Common myeloid progenitor, CD34-positive (primary cell): ENCODE measurements around the gene CBX3.
"Not testable (repeated sequence)": the region's sequence is repeated elsewhere in the genome, so short reads cannot be mapped to it uniquely, and the experiment has no call there.

ENCODE experiments used
- CTCF ChIA-PET: fragments of 350-600 bp; sonication (Branson Sonifier 250); formaldehyde crosslinking; loops from one replicate; lab custom pipeline; 2021; ENCODE audit warnings: antibody characterized with exemption; lab: Charles Lee
- POLR2A ChIA-PET: fragments of 350-600 bp; sonication (Branson Sonifier 250); formaldehyde crosslinking; loops from one replicate; lab custom pipeline; 2021; ENCODE audit warnings: antibody characterized with exemption; lab: Charles Lee
- DNase-seq, 3 donors: peaks; one replicate each; pipeline versions ENCODE4 v3.0.0 to v3.0.0-alpha.2; 2013
- H3K27ac ChIP-seq, 2 experiments: 1 replicate in 1 of 2; 2 replicates in 1 of 2; pipeline ENCODE4 v1.7.0; 2013; ENCODE audit warnings: inconsistent platforms in 2 of 2, low read length in 2 of 2, mild to moderate bottlenecking in 2 of 2, low read depth in 1 of 2, moderate library complexity in 1 of 2; ENCODE audit not compliant: severe bottlenecking in 2 of 2, insufficient read depth in 1 of 2, poor library complexity in 1 of 2
- H3K27me3 ChIP-seq, 5 experiments: replicated peaks in 2 of 5; 1 replicate in 3 of 5; 2 replicates in 2 of 5; pipeline versions ENCODE4 v1.6.1 to v1.7.0; 2013; ENCODE audit warnings: low read length in 4 of 5, mild to moderate bottlenecking in 2 of 5, moderate library complexity in 2 of 5, inconsistent platforms in 1 of 5; ENCODE audit not compliant: insufficient read depth in 5 of 5, control insufficient read depth in 4 of 5
- H3K36me3 ChIP-seq, 4 experiments: 1 replicate in 2 of 4; 2 replicates in 2 of 4; pipeline versions ENCODE4 v1.6.1 to v1.7.0; 2013; ENCODE audit warnings: low read length in 3 of 4, control low read depth in 1 of 4, mild to moderate bottlenecking in 1 of 4; ENCODE audit not compliant: control insufficient read depth in 4 of 4, insufficient read depth in 4 of 4
- H3K4me1 ChIP-seq, 4 experiments: 1 replicate in 3 of 4; 2 replicates in 1 of 4; pipeline versions ENCODE4 v1.6.1 to v1.7.1; 2013; ENCODE audit warnings: low read length in 3 of 4, mild to moderate bottlenecking in 3 of 4, control low read depth in 1 of 4, inconsistent platforms in 1 of 4, moderate library complexity in 1 of 4; ENCODE audit not compliant: control insufficient read depth in 4 of 4, insufficient read depth in 4 of 4; ENCODE audit errors: control extremely low read depth in 1 of 4
- H3K4me3 ChIP-seq, 7 experiments: 1 replicate in 4 of 7; 2 replicates in 3 of 7; pipeline versions ENCODE4 v1.5.1 to v1.7.0; 2013; ENCODE audit warnings: mild to moderate bottlenecking in 7 of 7, low read length in 6 of 7, moderate library complexity in 6 of 7, inconsistent platforms in 2 of 7, low read depth in 2 of 7, control low read depth in 1 of 7; ENCODE audit not compliant: insufficient read depth in 4 of 7, control insufficient read depth in 1 of 7; ENCODE audit errors: extremely low read depth in 1 of 7
- H3K9me3 ChIP-seq, 5 experiments: 1 replicate in 4 of 5; 2 replicates in 1 of 5; pipeline versions ENCODE4 v1.6.1 to v1.7.1; 2013; ENCODE audit warnings: low read length in 4 of 5, mild to moderate bottlenecking in 2 of 5, inconsistent platforms in 1 of 5, low read depth in 1 of 5, moderate library complexity in 1 of 5; ENCODE audit not compliant: control insufficient read depth in 4 of 5, insufficient read depth in 2 of 5; ENCODE audit errors: control extremely low read depth in 1 of 5
- WGBS: methylation state at CpG from one replicate; pipeline ENCODE4 v1.1.5; 2013; ENCODE audit not compliant: insufficient coverage; 5-methylcytosine and 5-hydroxymethylcytosine counted together

Gene CBX3

DNA sequence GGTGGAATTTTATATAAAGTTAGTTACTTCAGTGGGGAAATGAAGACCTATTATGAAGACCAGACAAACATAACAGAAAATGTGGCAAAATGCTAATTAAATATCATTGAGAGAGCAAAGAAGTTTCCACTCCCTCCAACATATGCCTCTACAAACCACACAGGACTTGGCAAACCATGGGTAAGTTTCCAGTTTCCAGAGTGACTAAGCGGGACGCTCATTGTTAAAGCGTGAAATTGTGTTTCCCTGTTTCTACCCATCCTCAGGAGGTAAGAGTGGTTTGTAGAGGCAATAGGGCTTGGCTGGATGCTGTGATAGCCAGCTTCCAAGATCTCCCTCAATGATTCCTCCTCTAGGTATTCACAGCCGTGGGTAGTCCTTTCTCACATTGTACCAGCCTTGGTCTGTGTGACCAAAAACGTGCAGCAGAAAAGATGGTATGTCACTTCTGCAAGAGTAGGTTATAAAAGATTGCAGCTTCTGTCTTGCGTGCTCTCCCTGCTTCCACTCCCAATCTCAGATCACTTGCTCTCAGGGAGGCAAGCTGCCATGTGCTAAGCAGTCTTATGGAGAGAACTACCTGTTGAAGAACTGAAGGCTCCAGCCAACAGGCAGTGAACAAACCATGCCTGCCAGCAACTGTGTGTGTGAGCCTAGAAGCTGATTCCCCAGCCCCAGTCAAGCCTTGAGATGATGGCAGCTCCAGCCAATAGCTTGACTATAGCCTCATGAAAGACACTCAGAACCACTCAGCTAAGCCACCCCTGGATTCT lies 35.7 kb downstream of the CBX3 start:
- WGBS = 94% methylated on average over 6 of the region's 6 CpGs
- ChIA-PET CTCF (interaction anchor here (1.0 to 1.2 kb wide), 2 partner anchors 10 to 16 kb away, joined by 3 to 4 read pairs; no protein-coding TSS in a partner anchor), POLR2A (interaction anchor here (1.2 kb wide), 1 partner anchor 9 kb away, joined by 4 read pairs; no protein-coding TSS in a partner anchor)

DNA sequence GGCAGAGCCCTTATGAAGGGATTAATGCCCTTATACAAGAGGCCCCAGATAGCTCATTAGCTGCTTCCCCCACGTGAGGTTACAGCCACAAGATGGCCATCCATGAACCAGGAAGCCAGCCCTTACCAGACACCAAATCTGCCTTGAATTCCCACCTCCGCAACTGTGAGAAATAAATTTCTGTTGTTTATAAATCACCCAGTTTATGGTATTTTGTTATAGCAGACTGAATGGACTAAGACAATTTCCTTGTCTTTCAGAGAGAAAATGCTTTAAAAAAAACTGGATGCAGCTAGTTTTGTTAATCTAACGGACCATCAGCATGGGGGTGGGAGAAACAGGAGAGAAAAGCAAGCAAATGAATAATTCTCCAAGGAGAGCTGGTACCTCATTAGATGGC lies 36.5 kb downstream of the CBX3 start:
- CTCF ChIA-PET = interaction anchor here (1.0 to 1.2 kb wide), 2 partner anchors 17 to 22 kb away, joined by 4 read pairs; no protein-coding TSS in a partner anchor
- no peak for DNase-seq
- Histone ChIP-seq H3K4me3 (no peak overlapping the region), H3K4me1 (peaks cover 3 to 8% (median 7%) of the 10 kb centered on the region in 4 experiments), H3K9me3 (no peaks in the 10 kb centered on the region), H3K27me3 (no peaks in the 10 kb centered on the region), H3K27ac (no peak overlapping the region), H3K36me3 (no peaks in the 10 kb centered on the region)
- POLR2A ChIA-PET = interaction anchor here (1.2 kb wide), 1 partner anchor 10 kb away, joined by 4 read pairs; no protein-coding TSS in a partner anchor
- 75% methylated on average over 1 of the region's 3 CpGs for WGBS

More for the DNA sequence above, 35.7 kb downstream of the CBX3 start:
- H3K4me1 ChIP-seq = peaks cover 3 to 8% (median 7%) of the 10 kb centered on the region in 4 experiments
- DNase-seq = peak in 1 of 3 donors; percentile 4
- H3K27me3 ChIP-seq = no peaks in the 10 kb centered on the region
- H3K36me3 ChIP-seq = no peaks in the 10 kb centered on the region
- no peak overlapping the region for H3K4me3 ChIP-seq
- H3K9me3 ChIP-seq = no peaks in the 10 kb centered on the region
- no peak overlapping the region for H3K27ac ChIP-seq

DNA sequence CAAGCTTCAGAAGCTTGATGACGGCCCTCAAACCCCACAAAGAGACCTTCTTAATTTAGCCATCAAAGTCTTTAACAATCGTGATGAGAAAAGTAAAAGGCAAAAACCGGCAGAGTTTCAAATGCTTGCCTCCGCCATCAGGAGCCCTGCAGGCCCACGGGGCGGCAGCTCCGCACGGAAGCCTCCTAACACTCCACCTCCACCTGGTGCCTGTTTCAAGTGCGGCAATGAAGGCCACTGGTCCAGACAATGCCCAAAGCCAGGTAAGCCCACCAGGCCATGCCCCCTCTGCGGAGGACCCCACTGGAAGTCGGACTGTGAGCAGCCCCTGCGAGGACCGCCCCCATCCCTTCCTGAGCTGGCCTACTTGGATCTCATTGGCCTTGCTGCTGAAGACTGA lies 43.6 kb downstream of the CBX3 start:
- H3K4me1 ChIP-seq = no peaks in the 10 kb centered on the region
- WGBS = 97% methylated on average over 11 of the region's 13 CpGs
- no peaks in the 10 kb centered on the region for H3K27me3 ChIP-seq
- no peaks in the 10 kb centered on the region for H3K36me3 ChIP-seq
- no peak for DNase-seq
- no peak overlapping the region for H3K27ac ChIP-seq
- CTCF ChIA-PET = interaction anchor here (1.4 kb wide), 1 partner anchor 15 kb away, joined by 4 read pairs; no protein-coding TSS in a partner anchor
- H3K4me3 ChIP-seq = no peak overlapping the region
- H3K9me3 ChIP-seq = no peaks in the 10 kb centered on the region
- POLR2A ChIA-PET = no interaction called here

DNA sequence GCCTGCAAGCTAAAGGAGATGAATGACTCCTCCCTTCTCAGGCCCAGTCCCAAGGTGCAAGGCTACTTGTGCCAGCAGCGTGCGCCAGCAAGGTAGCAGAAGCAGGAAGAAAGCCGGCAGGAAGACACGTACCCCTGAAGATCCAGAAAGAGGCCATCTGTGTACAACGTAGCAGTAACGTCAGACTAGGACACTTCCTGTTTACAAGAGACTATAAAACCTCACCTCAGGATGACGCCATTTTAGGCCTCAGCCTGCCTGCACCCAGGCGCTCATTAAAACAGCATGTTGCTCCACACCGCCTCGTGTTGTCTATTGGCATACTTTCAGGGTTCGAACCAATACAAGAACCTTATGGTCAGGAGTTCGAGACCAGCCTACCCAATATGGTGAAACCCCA lies 48.7 kb downstream of the CBX3 start:
- DNase-seq = no peak
- ChIA-PET POLR2A (no interaction called here), CTCF (no interaction called here)

DNA sequence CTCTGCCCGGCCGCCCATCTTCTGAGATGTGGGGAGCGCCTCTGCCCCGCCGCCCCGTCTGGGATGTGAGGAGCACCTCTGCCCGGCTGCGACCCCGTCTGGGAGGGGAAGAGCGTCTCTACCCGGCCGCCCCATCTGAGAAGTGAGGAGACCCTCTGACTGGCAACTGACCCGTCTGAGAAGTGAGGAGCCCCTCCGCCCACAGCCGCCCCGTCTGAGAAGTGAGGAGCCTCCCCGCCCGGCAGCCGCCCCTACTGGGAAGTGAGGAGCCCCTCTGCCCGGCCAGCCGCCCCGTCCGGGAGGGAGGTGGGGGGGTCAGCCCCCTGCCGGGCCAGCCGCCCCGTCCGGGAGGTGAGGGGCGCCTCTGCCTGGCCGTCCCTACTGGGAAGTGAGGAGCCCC lies 60.3 kb downstream of the CBX3 start:
- DNase-seq, CTCF ChIA-PET, POLR2A ChIA-PET, H3K27ac ChIP-seq, H3K4me3 ChIP-seq, H3K9me3 ChIP-seq, H3K36me3 ChIP-seq, H3K4me1 ChIP-seq, H3K27me3 ChIP-seq: not testable (repeated sequence)
- 90% methylated on average over 3 of the region's 29 CpGs for WGBS

More for the DNA sequence above, 48.7 kb downstream of the CBX3 start:
- 89% methylated on average over 9 of the region's 12 CpGs for WGBS
- H3K9me3 ChIP-seq = no peaks in the 10 kb centered on the region
- no peaks in the 10 kb centered on the region for H3K4me1 ChIP-seq
- H3K36me3 ChIP-seq = no peaks in the 10 kb centered on the region
- no peaks in the 10 kb centered on the region for H3K27me3 ChIP-seq
- H3K4me3 ChIP-seq = no peak overlapping the region
- H3K27ac ChIP-seq = no peak overlapping the region
